ENCODE data around the gene AGPAT1.
"Not testable (repeated sequence)": the region's sequence is repeated elsewhere in the genome, so short reads cannot be mapped to it uniquely, and the experiment has no call there.

The AGPAT1 gene

DNA sequence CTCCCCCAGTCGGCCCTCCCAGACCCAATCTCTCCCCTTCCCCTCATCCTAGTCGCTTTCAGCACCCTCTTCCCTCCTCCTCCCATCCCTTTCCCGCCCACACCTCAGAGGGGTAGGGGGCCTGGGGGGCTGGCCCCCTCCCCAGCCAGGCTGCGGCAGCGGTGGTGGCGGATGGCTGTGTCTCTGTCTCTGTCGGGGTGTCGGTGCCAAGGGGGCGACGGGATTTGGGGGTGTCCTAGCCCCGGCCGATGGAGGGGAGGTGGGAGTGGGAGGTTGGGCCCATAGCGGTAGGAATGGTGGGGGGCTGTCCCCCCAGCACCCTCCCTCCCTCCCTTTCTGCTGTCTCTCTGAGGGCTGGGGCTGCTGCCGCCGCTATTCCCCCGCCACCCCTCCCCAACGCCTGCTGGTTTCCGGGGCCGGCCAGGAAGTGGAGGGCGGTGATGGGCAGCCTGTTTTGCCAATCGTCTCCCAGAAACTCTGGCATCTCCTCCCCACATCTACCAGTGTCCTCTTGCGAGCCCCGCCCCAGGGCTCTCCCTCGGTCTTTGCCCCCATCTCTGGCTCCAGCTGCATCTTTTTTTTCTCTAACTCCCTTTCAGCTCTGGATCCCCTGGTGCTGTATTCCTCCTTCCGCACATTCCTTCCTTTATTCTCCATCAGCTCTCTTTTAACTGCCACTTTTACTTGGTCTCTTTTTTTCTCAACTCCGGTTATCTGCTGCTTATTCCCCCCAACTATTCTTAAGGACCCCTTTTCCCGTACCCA, at the start of gene AGPAT1:
AGPAT1 (minus strand) TSS at position 374 of the 765 bp plus-strand sequence. CDS start 4,588 bp downstream, outside the sequence.
- peak; percentile 98 for DNase-seq

DNA sequence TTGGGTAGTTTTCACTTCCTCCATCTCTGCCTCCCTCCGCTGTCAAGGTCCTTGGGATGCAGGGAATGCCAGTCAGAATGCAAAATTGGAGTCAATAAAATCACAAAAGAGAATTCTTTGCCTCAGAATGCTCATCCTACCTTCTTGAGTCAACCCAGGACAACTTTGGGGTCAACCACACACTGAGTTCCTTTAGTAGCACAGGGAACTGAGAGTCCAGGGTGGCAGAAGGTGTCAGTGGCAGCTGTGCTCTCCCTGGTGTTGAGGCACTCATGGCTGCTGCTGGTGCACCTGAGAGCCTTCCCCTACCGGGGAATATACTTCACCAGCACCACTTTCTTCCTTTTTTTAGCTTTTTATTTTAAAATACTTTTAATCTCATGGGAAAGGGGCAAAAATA, 48.8 kb upstream of the AGPAT1 start:
- no peak for DNase-seq

GRCh38 chr6:32223258-32224235, 47.7 kb upstream of the AGPAT1 start, which contains the start of gene NOTCH4:
TSS of gene NOTCH4 (minus strand) at chr6:32224067. CDS start at chr6:32223928, 139 bp downstream.
- no peak for DNase-seq

GRCh38 chr6:32222333-32223230, 46.7 kb upstream of the AGPAT1 start:
- DNase-seq: no peak

- DNase-seq: no peak
Observed at GRCh38 chr6:32220021-32220420, 44.1 kb upstream of the AGPAT1 start.

GRCh38 chr6:32218167-32218566, 42.3 kb upstream of the AGPAT1 start:
- no peak for DNase-seq

GRCh38 chr6:32216998-32217397, 41.1 kb upstream of the AGPAT1 start:
- DNase-seq: no peak

DNA sequence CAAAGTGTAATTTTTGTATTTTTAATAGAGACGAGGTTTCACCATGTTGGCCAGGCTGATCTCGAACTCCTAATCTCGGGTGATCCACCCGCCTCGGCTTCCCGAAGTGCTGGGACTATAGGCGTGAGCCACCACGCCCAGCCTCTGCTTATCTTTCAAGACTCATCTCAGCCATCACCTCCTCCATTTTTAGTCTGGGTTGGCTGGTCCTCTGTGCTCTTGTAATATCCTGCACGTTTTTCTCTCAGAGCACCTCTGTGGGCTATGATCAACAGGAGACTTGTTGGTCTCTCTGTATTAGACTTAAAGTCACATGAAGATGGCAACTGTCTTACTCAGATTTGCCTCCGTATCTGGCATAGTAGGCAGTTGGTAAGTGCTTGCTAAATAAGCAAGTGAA, 40.4 kb upstream of the AGPAT1 start:
- DNase-seq: no peak

GRCh38 chr6:32215617-32216016, 39.7 kb upstream of the AGPAT1 start:
- DNase-seq: no peak

DNA sequence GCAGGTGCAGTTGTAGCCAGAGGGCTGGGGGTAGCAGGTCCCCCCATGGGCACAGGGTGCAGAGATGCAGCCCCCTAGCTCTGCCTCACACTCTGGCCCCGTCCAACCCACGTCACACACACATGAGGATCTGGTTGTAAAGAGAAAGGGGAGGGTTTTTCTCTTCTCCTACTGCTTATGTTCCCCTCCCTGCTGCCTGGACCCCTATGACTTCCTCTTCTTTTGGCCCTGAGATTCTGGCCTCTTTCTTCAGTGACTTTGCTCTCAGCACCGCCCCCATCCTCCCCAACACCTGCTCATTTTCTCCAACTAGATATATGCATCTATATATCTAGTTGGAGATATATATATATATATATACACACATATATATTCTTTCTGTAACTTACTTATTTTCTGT, 38.2 kb upstream of the AGPAT1 start:
- DNase-seq: no peak

- no peak for DNase-seq
Observed at GRCh38 chr6:32213649-32214048, 37.8 kb upstream of the AGPAT1 start.

DNA sequence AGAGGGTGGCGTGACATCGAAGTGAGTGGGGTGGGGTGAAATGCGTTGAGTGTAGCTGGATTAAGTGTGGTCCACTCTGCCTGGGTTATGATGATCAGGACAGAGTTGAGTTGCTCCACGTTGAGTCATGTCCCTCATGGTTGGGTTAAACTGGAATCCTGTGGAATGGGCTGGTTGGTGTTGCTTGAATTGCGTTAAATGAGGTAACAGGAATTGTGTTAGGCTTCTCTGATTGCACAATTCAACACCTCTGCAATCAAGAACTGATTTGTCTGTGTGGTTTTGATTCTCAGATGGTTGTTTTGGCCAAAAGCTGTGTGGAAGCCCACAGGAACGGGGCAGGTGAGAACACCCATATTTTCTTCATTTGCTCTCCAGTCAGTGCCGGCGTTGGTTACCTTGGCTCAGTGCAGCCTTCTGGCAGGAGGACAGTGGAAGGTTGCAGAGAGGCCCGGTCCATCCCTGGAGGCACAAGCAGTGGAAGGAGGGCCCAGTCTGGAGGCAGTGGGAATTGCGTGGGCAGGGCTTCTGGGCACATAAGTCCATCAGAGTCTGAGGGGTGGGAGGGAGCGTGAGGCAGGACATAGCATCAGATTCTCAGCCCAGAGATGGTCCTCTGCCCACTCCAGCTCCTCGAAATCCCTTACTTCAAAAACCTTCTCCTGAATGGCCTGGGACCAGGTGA, 36.3 kb upstream of the AGPAT1 start:
- DNase-seq: no peak

- DNase-seq: not testable (repeated sequence)
Observed at GRCh38 chr6:32211432-32211831, 35.5 kb upstream of the AGPAT1 start.

GRCh38 chr6:32210191-32210601, 34.3 kb upstream of the AGPAT1 start:
- DNase-seq: no peak

GRCh38 chr6:32208996-32209395, 33.1 kb upstream of the AGPAT1 start:
- DNase-seq: no peak

GRCh38 chr6:32204268-32204715, 28.4 kb upstream of the AGPAT1 start:
- no peak for DNase-seq

GRCh38 chr6:32203426-32204267, 27.8 kb upstream of the AGPAT1 start:
- DNase-seq: no peak

- DNase-seq: no peak
Observed at GRCh38 chr6:32202186-32202585, 26.3 kb upstream of the AGPAT1 start.

DNA sequence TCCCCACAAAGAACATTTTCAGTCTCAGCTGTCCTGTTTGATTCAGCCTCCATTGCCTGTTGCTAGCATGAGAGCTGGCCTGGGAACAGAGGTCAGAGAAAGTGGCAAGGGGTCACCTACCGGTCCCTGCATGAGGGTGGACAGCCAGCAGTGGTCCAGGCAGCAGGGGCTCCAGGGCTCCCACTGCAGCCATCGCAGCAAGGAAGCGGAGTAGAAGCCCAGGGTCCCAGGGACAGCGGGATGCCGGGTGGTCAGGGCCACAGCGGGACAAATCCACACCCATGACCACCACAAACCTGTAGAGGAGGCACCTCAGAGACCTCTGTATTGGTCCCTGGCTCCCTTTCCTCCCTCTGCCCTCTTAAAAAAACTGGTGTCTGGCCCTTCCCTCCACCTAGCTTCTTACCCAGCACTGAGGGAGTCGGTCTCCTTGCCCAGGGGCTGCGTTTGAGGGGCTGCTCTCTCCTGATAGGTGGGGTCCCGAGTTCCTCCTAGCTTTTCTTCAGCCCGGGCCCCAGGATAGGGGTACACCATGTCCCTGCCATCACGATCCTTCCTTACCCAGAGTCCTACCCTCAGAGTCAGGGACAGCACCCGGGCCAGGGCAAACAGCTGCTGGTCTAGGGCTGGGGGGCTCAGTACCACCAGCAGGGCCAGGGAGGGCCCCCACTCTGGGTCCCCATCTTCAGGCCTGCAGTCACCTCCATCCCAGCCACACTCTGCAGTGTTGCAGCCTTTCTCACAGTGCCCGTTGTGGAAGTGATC, 25.0 kb upstream of the AGPAT1 start:
- DNase-seq: no peak

DNA sequence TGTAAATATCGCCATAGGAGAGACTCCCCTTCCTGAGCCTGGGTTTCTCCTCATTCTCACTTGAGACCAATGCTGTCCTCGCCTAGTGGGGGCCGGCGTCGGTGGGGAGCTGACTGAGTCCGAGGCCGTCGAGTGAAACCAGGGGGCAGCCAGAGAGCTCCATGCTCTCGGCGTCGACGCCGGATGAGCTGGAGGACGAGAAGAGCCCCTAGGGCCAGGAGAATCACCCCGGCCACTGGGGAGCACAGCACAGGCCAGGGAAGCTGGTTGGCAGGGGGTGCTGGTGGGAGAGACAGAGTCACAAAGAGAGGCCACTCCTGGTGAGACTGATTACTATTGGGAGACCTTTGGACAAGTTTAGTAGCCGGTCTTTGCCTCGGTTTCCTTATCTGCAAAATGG, 23.0 kb upstream of the AGPAT1 start:
- DNase-seq: no peak
